ENCODE data around the gene MYO1C. TPM values are rescaled to one million over a fixed set of nuclear protein-coding genes. Genes with fewer than 3 reads are reported as not detected.

Gene MYO1C
- total RNA-seq, 1 experiment from 2014 or later = 227 TPM

- no peak for ATAC-seq
- no peak for DNase-seq (ENCODE audit: low read depth, low spot score)
- POLR2A ChIA-PET = no interaction called here
- CTCF ChIA-PET = no interaction called here
- Histone ChIP-seq H2AFZ (ENCODE audit: low read depth, low read length, poor library complexity, severe bottlenecking) (no peak overlapping the region), H3K4me2 (ENCODE audit: low read length) (no peak overlapping the region), H3K36me3 (ENCODE audit: control insufficient read depth in 1 of 2, insufficient read depth in 2 of 2, low read length in 2 of 2) (peaks cover 13 to 46% of the 10 kb centered on the region in 2 experiments; a peak in 3 of 4 replicates), H3K27me3 (ENCODE audit: insufficient read depth, low read length) (no peaks in the 10 kb centered on the region), H3K9me3 (ENCODE audit: control insufficient read depth in 1 of 2, insufficient read depth in 1 of 2, low read depth in 1 of 2, low read length in 2 of 2) (no peaks in the 10 kb centered on the region), H3K79me2 (ENCODE audit: insufficient read depth, low read length) (peaks cover 4% of the 10 kb centered on the region; the same call in 1 of the 2 replicates), H3K27ac (ENCODE audit: low read depth, low read length) (no peak overlapping the region), H4K20me1 (ENCODE audit: insufficient read depth) (no peaks in the 10 kb centered on the region), H3K4me1 (ENCODE audit: control insufficient read depth in 1 of 2, insufficient read depth in 2 of 2, low read length in 2 of 2) (no peaks in the 10 kb centered on the region), H3K4me3 (replicated peaks in 1 of 2; ENCODE audit: low read depth in 1 of 2, low read length in 2 of 2) (no peak overlapping the region), H3K9ac (ENCODE audit: low read length) (no peak overlapping the region), H3K9me2 (ENCODE audit: insufficient read depth) (no peaks in the 10 kb centered on the region)
- intact Hi-C loops (cut with micrococcal nuclease) = no loop called here
- TF ChIP-seq SRF (IDR thresholded peaks at IDR 0.05; ENCODE audit: low read depth) (no peak), RAD21 (IDR thresholded peaks at IDR 0.05; ENCODE audit: low read depth) (no peak), JUND (IDR thresholded peaks at IDR 0.05) (no peak)
- RAD21 ChIA-PET (ENCODE audit: low non-redundant PET in 1 of 2, low total read pairs in 2 of 2, uncharacterized antibody in 2 of 2, unreplicated experiment in 2 of 2) = no interaction called here
- no TSS peak for BruUV-seq (replicated peaks)
Observed at GRCh38 chr17:1470071-1470754, 22.3 kb downstream of the MYO1C start.

GRCh38 chr17:1469231-1469852, 23.1 kb downstream of the MYO1C start:
- Histone ChIP-seq H3K9ac (ENCODE audit: low read length) (no peak overlapping the region), H3K9me2 (ENCODE audit: insufficient read depth) (no peaks in the 10 kb centered on the region), H3K36me3 (ENCODE audit: control insufficient read depth in 1 of 2, insufficient read depth in 2 of 2, low read length in 2 of 2) (peaks cover 13 to 46% of the 10 kb centered on the region in 2 experiments; a peak in 3 of 4 replicates), H3K4me2 (ENCODE audit: low read length) (no peak overlapping the region), H3K27ac (ENCODE audit: low read depth, low read length) (no peak overlapping the region), H2AFZ (ENCODE audit: low read depth, low read length, poor library complexity, severe bottlenecking) (no peak overlapping the region), H4K20me1 (ENCODE audit: insufficient read depth) (no peaks in the 10 kb centered on the region), H3K9me3 (ENCODE audit: control insufficient read depth in 1 of 2, insufficient read depth in 1 of 2, low read depth in 1 of 2, low read length in 2 of 2) (no peaks in the 10 kb centered on the region), H3K79me2 (ENCODE audit: insufficient read depth, low read length) (peaks cover 4% of the 10 kb centered on the region; the same call in 1 of the 2 replicates), H3K27me3 (ENCODE audit: insufficient read depth, low read length) (no peaks in the 10 kb centered on the region), H3K4me1 (ENCODE audit: control insufficient read depth in 1 of 2, insufficient read depth in 2 of 2, low read length in 2 of 2) (peaks cover 0 to 3% of the 10 kb centered on the region in 2 experiments; a peak in 1 of 4 replicates), H3K4me3 (replicated peaks in 1 of 2; ENCODE audit: low read depth in 1 of 2, low read length in 2 of 2) (no peak overlapping the region)
- intact Hi-C loops (cut with micrococcal nuclease) = no loop called here
- ATAC-seq (peak; percentile 54), DNase-seq (ENCODE audit: low read depth, low spot score) (no peak)
- ChIA-PET CTCF (no interaction called here), POLR2A (no interaction called here), RAD21 (ENCODE audit: low non-redundant PET in 1 of 2, low total read pairs in 2 of 2, uncharacterized antibody in 2 of 2, unreplicated experiment in 2 of 2) (no interaction called here)
- peak; percentile 92 for TF ChIP-seq YY1 (IDR thresholded peaks at IDR 0.05; ENCODE audit: extremely low read depth, insufficient replicate concordance, low read depth, low read length)
- no peak for TF ChIP-seq ZFX (IDR thresholded peaks at IDR 0.05)
- no peak for TF ChIP-seq CEBPB (IDR thresholded peaks at IDR 0.05; ENCODE audit: low read depth)
- no TSS peak for BruUV-seq (replicated peaks)

Data from HCT116 (cell line).